Stomach (tissue), 9 donors: Measurements from ENCODE around the gene CRIM1. TPM values are rescaled to one million over a fixed set of nuclear protein-coding genes. Genes with fewer than 3 reads are reported as not detected.

Source experiments
- DNase-seq, 2 donors: peaks; one replicate each; pipeline versions ENCODE4 v3.0.0 to v3.0.0-alpha.2; 2013 to 2019
- H3K27ac ChIP-seq, 5 donors: fragments of 200-600 bp in 4 of 5; sonication (generic) in 4 of 5; one replicate each; pipeline ENCODE4 v1.5.1; 2013 to 2019; ENCODE audit warnings: mild to moderate bottlenecking in 1 of 5, moderate library complexity in 1 of 5
- H3K27me3 ChIP-seq, 3 donors: fragments of 200-600 bp; sonication (generic); one replicate each; pipeline ENCODE4 v1.5.1; 2017 to 2019; ENCODE audit warnings: mixed run types in 1 of 3
- H3K36me3 ChIP-seq, 4 donors: fragments of 200-600 bp; sonication (generic); 1 replicate in 3 of 4; 2 replicates in 1 of 4; pipeline ENCODE4 v1.5.1; 2016 to 2019
- H3K4me1 ChIP-seq, 4 donors: fragments of 200-600 bp; sonication (generic); one replicate each; pipeline ENCODE4 v1.5.1; 2016 to 2019
- H3K4me3 ChIP-seq, 4 donors: fragments of 200-600 bp; sonication (generic) in 3 of 4; one replicate each; pipeline ENCODE4 v1.5.1; 2016 to 2019; ENCODE audit warnings: mild to moderate bottlenecking in 1 of 4
- H3K9me3 ChIP-seq, 4 donors: fragments of 200-600 bp; sonication (generic); one replicate each; pipeline ENCODE4 v1.5.1; 2016 to 2019
- CTCF ChIP-seq, 7 experiments: fragments of 450-650 bp in 4 of 7; fragments of 200-600 bp in 3 of 7; sonication (generic) in 3 of 7; IDR thresholded peaks; one replicate each; pipeline ENCODE4 v1.5.1; 2016 to 2019; ENCODE audit warnings: antibody characterized with exemption in 7 of 7, control low read depth in 2 of 7, mild to moderate bottlenecking in 1 of 7
- EP300 ChIP-seq: sonication (generic); formaldehyde crosslinking; IDR thresholded peaks from one replicate; pipeline ENCODE4 v1.6.1; 2017; ENCODE audit warnings: antibody characterized with exemption
- POLR2A ChIP-seq, 4 donors: fragments of 450-650 bp; IDR thresholded peaks; one replicate each; pipeline ENCODE4 v1.6.1; 2016; ENCODE audit warnings: antibody characterized with exemption in 4 of 4, control low read depth in 2 of 4, mild to moderate bottlenecking in 1 of 4, moderate library complexity in 1 of 4
- POLR2AphosphoS5 ChIP-seq, 3 donors: sonication (generic); formaldehyde crosslinking; IDR thresholded peaks; one replicate each; pipeline ENCODE4 v1.6.1; 2016; ENCODE audit warnings: antibody characterized with exemption in 3 of 3
- WGBS, 5 donors: extraction: QIAGEN DNeasy Blood & Tissue Kit in 3 of 5; methylation state at CpG; one replicate each; pipeline versions ENCODE4 v1.1.5 to v1.1.7; 2013 to 2018; 5-methylcytosine and 5-hydroxymethylcytosine counted together
- intact Hi-C: fragments of 100-400 bp; cut with DNase I; formaldehyde crosslinking; loops from one replicate; pipeline ENCODE4 v1.15.1; 2023; ENCODE audit warnings: low total_unique reads
- polyA plus RNA-seq, 3 donors: library from polyadenylated mRNA; stranded (reverse); fragments of 200-250 nt; gene quantifications; one replicate each; pipeline ENCODE4 v1.2.3, GENCODE V29; 2013
- total RNA-seq, 5 donors: library from RNA; depleted of rRNA; stranded (reverse); fragments of >200 nt; gene quantifications; one replicate each; pipeline versions ENCODE4 v1.1.0 to v1.2.3, GENCODE V29; 2014 to 2016
- donor health status: healthy with polysubstance abuse.
- donor health status: Bipolar disorder and iron deficiency.
- donor health status: healthy.

Gene CRIM1
- total and polyA plus RNA-seq, 8 donors, result 3.1 to 158 (median 50.7) TPM

DNA sequence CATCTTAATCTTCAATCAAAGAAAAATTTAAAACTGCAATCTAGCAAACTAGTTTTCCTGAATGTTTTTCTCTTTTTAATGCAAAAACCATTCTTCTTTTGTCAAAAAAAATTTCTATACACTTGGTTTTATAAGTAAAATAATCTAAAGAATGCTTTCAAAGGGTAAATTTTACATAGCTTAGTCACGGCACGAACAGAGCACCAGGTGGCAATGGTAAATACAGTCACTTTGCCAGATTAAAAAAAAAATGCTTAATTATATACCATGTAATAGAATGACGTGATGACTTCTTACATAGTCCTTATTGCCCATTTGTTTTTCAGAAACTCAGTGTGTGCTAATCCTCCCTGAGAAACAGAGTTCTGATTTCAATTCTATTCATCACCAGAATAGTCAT lies 232.0 kb downstream of the CRIM1 start:
- DNase-seq, result no peak
- WGBS, 5 donors, result 47 to 63% (median 56%) methylated on average over 3 of the region's 3 CpGs
- intact Hi-C loops, result no loop called here
- Histone ChIP-seq H3K9me3 (no peaks in the 10 kb centered on the region), H3K4me1 (peaks cover 0 to 27% (median 6%) of the 10 kb centered on the region in 4 donors), H3K27ac (no peak overlapping the region), H3K36me3 (peaks cover 5 to 71% (median 61%) of the 10 kb centered on the region in 4 donors), H3K27me3 (no peaks in the 10 kb centered on the region), H3K4me3 (no peak overlapping the region)
- TF ChIP-seq CTCF (IDR thresholded peaks at IDR 0.05), result no peak
- no peak for TF ChIP-seq POLR2A (IDR thresholded peaks at IDR 0.05)
- TF ChIP-seq EP300, result no peak
- no peak for TF ChIP-seq POLR2AphosphoS5 (IDR thresholded peaks at IDR 0.05)

- Histone ChIP-seq H3K4me1 (peaks cover 0 to 27% (median 8%) of the 10 kb centered on the region in 4 donors), H3K4me3 (no peak overlapping the region), H3K36me3 (peaks cover 5 to 54% (median 45%) of the 10 kb centered on the region in 4 donors), H3K27me3 (no peaks in the 10 kb centered on the region), H3K27ac (no peak overlapping the region), H3K9me3 (no peaks in the 10 kb centered on the region)
- 53 to 66% (median 57%) methylated on average over 2 of the region's 2 CpGs for WGBS, 5 donors
- intact Hi-C loops, result no loop called here
- TF ChIP-seq POLR2AphosphoS5 (IDR thresholded peaks at IDR 0.05), result no peak
- no peak for TF ChIP-seq EP300
- no peak for TF ChIP-seq CTCF (IDR thresholded peaks at IDR 0.05)
- TF ChIP-seq POLR2A (IDR thresholded peaks at IDR 0.05), result no peak
- DNase-seq, result no peak
These were observed 233.7 kb downstream of the CRIM1 start for GRCh38 chr2:36589230-36589630.

GRCh38 chr2:36594849-36595248 lies 239.3 kb downstream of the CRIM1 start:
- Histone ChIP-seq H3K9me3 (no peaks in the 10 kb centered on the region), H3K27ac (no peak overlapping the region), H3K4me3 (no peak overlapping the region), H3K27me3 (no peaks in the 10 kb centered on the region), H3K4me1 (peaks cover 12 to 51% (median 33%) of the 10 kb centered on the region in 4 donors), H3K36me3 (peaks cover 0 to 14% (median 8%) of the 10 kb centered on the region in 4 donors)
- DNase-seq, result no peak
- TF ChIP-seq EP300, result no peak
- no peak for TF ChIP-seq CTCF (IDR thresholded peaks at IDR 0.05)
- no peak for TF ChIP-seq POLR2AphosphoS5 (IDR thresholded peaks at IDR 0.05)
- TF ChIP-seq POLR2A (IDR thresholded peaks at IDR 0.05), result no peak
- intact Hi-C loops, result no loop called here
- WGBS, 5 donors, result 75 to 84% (median 81%) methylated on average over 6 of the region's 6 CpGs

DNA sequence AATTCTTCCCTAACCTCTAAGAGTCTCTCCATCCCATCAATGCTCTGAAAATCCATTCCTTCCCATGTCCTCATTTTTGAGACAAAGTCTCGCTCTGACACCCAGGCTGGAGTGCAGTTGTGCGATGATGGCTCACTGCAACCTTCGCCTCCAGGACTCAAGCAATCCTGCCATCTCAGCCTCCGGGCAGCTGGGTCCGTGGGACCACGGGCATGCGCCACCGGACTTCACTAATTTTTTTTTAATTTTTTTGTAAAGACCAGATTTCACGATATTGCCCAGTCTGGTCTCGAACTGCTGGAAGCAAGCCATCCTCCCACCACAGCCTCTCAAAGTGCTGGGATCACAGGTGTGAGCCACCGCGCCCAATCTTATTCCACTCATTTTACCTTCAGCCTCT lies 240.8 kb downstream of the CRIM1 start:
- H3K36me3 ChIP-seq, result peaks cover 0 to 6% (median 0%) of the 10 kb centered on the region in 4 donors
- peaks cover 12 to 44% (median 31%) of the 10 kb centered on the region in 4 donors for H3K4me1 ChIP-seq
- H3K27me3 ChIP-seq, result no peaks in the 10 kb centered on the region
- DNase-seq, result no peak
- peak overlapping the region in 3 of 4 donors; percentile 75 to 100 (median 86) for H3K4me3 ChIP-seq
- intact Hi-C loops, result no loop called here
- 92 to 98% (median 96%) methylated on average over 12 of the region's 12 CpGs for WGBS, 5 donors
- H3K9me3 ChIP-seq, result no peaks in the 10 kb centered on the region
- H3K27ac ChIP-seq, result no peak overlapping the region
- TF ChIP-seq CTCF (IDR thresholded peaks at IDR 0.05) (no peak), EP300 (no peak), POLR2A (IDR thresholded peaks at IDR 0.05) (no peak), POLR2AphosphoS5 (IDR thresholded peaks at IDR 0.05) (no peak)
